CD4-positive, alpha-beta T cell treated with Interleukin-21 for 1 hour (primary cell): Measurements from ENCODE around the gene RTL10.

Source experiments
- DNase-seq: peaks from one replicate; pipeline ENCODE4 v3.0.0-alpha.2; 2020

The RTL10 gene

GRCh38 chr22:19821523-19822300 lies 33.0 kb downstream of the RTL10 start:
- DNase-seq, result no peak

GRCh38 chr22:19820880-19821522 lies 33.7 kb downstream of the RTL10 start:
- no peak for DNase-seq

GRCh38 chr22:19819911-19820879 lies 34.5 kb downstream of the RTL10 start:
- no peak for DNase-seq

- DNase-seq, result no peak
Measured at GRCh38 chr22:19819208-19819910, 35.3 kb downstream of the RTL10 start.

- DNase-seq, result no peak
Measured at GRCh38 chr22:19818324-19819207, 36.1 kb downstream of the RTL10 start.

- no peak for DNase-seq
Measured at GRCh38 chr22:19816372-19817119, 38.1 kb downstream of the RTL10 start.

GRCh38 chr22:19815823-19816290 lies 38.8 kb downstream of the RTL10 start:
- DNase-seq, result no peak

- DNase-seq, result no peak
Measured at GRCh38 chr22:19815093-19815822, 39.4 kb downstream of the RTL10 start.

GRCh38 chr22:19814428-19814827 lies 40.2 kb downstream of the RTL10 start:
- no peak for DNase-seq

GRCh38 chr22:19812910-19813309 lies 41.8 kb downstream of the RTL10 start:
- DNase-seq, result no peak

GRCh38 chr22:19811811-19812771 lies 42.6 kb downstream of the RTL10 start:
- DNase-seq, result no peak

GRCh38 chr22:19811211-19811621 lies 43.5 kb downstream of the RTL10 start:
- no peak for DNase-seq

GRCh38 chr22:19810381-19811201 lies 44.1 kb downstream of the RTL10 start:
- no peak for DNase-seq

GRCh38 chr22:19809741-19810140 lies 44.9 kb downstream of the RTL10 start:
- no peak for DNase-seq

- DNase-seq, result no peak
Measured at GRCh38 chr22:19808873-19809478, 45.7 kb downstream of the RTL10 start.

- no peak for DNase-seq
Measured at GRCh38 chr22:19807914-19808872, 46.5 kb downstream of the RTL10 start.
